22Rv1 (cell line): ENCODE results near the gene GNAI3.

Experiments used
- CTCF ChIP-seq: fragments of 450-650 bp; IDR thresholded peaks from 2 replicates; pipeline ENCODE4 v1.5.1; 2017; ENCODE audit warnings: mild to moderate bottlenecking
- ZFX ChIP-seq: fragments of 450-650 bp; IDR thresholded peaks from 2 replicates; pipeline ENCODE4 v1.6.1; 2017; ENCODE audit warnings: antibody characterized with exemption, borderline replicate concordance

GRCh38 chr1:109619576-109620400 lies 71.4 kb downstream of the GNAI3 start, which contains the start of the genes AMPD2 and GNAT2:
- no peak for TF ChIP-seq CTCF
- no peak for TF ChIP-seq ZFX
